Measurements from ENCODE around the gene TOR2A. TPM values are rescaled to one million over a fixed set of nuclear protein-coding genes. Genes with fewer than 3 reads are reported as not detected.
"Not testable (repeated sequence)": the region's sequence is repeated elsewhere in the genome, so short reads cannot be mapped to it uniquely, and the experiment has no call there.

The TOR2A gene
- total RNA-seq, 3 donors from 2014 or later (not counting 1 experiment from before 2014, with no cell fraction given): 20.9 to 27.8 (median 23.7) TPM

DNA sequence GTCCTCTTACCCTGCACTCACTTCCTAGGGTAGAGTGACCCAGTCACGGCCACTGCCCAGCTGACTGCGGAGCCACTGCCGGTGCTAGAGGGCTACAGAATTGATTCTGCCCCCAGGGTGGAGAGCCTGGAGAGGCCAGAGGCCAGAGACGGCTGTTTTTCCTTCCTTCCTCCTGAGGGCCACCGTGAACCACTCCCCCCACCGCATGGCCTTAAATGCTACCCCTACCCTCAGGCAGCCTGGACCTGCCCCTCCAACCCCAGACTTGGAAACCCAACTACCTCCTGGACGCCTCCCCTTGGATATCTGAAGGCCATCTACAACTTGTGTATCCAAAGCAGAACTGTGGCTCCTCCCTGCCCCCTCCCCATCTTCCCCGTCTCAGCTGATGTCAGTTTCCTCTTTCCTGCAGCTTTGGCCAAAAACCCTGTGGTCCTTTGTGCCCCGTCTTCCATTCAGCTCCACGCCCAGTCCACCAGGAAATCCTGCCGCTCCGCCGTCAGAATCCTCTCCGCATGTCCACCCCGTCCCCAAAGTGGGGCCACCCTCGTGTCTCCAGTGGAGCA lies 27.1 kb upstream of the TOR2A start:
- no peak for DNase-seq
- Histone ChIP-seq H3K4me1 (ENCODE audit: control insufficient read depth, insufficient read depth, low read length) (peaks cover 41% of the 10 kb centered on the region), H3K27me3 (ENCODE audit: control insufficient read depth, insufficient read depth, low read length) (no peaks in the 10 kb centered on the region), H3K9me3 (ENCODE audit: control insufficient read depth, insufficient read depth, low read length) (no peaks in the 10 kb centered on the region), H3K4me3 (ENCODE audit: low read length) (no peak overlapping the region), H3K27ac (ENCODE audit: low read length) (no peak overlapping the region), H3K36me3 (ENCODE audit: control insufficient read depth, insufficient read depth, low read length) (peaks cover 70% of the 10 kb centered on the region)
- Mint-ChIP-seq H3K27ac (peak overlapping the region; percentile 80 to 99), H3K27me3 (ENCODE audit: low read depth in 2 of 2) (no peaks in the 10 kb centered on the region), H3K36me3 (no peaks in the 10 kb centered on the region), H3K4me3 (no peak overlapping the region), H3K4me1 (peaks cover 50 to 57% of the 10 kb centered on the region in 2 donors), H3K9me3 (no peaks in the 10 kb centered on the region)
- TF ChIP-seq, protein P1, sequence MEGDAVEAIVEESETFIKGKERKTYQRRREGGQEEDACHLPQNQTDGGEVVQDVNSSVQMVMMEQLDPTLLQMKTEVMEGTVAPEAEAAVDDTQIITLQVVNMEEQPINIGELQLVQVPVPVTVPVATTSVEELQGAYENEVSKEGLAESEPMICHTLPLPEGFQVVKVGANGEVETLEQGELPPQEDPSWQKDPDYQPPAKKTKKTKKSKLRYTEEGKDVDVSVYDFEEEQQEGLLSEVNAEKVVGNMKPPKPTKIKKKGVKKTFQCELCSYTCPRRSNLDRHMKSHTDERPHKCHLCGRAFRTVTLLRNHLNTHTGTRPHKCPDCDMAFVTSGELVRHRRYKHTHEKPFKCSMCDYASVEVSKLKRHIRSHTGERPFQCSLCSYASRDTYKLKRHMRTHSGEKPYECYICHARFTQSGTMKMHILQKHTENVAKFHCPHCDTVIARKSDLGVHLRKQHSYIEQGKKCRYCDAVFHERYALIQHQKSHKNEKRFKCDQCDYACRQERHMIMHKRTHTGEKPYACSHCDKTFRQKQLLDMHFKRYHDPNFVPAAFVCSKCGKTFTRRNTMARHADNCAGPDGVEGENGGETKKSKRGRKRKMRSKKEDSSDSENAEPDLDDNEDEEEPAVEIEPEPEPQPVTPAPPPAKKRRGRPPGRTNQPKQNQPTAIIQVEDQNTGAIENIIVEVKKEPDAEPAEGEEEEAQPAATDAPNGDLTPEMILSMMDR (IDR thresholded peaks at IDR 0.05): no peak
- no peak for ATAC-seq
- intact Hi-C loops (cut with micrococcal nuclease): no loop called here
- WGBS (ENCODE audit: insufficient coverage): 71% methylated on average over 16 of the region's 16 CpGs

DNA sequence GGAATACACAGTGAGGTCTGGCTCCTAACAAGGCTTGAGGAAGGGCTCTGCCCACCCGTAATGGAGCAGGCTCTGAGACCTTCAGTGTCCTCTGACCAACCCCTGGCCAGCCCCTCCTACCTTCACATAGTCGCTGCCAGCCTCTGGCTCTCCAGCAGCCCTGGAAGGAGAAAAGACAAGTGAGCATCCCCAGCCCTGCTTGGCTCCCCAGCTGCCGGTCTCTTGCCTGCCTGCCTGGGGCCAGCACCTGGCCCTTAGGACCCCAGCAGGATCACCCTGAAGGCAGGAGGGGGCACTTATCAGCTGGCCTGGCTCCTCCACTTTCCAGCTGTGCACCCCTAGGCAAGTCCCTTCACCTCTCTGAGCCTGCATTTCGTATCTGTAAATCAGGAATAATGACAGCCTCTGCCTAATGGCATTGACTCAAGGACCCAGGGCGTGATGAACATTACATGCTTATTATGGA lies 26.4 kb upstream of the TOR2A start:
- H3K4me1 ChIP-seq (ENCODE audit: control insufficient read depth, insufficient read depth, low read length): peaks cover 34% of the 10 kb centered on the region
- H3K4me3 Mint-ChIP-seq: no peak overlapping the region
- DNase-seq (no peak), ATAC-seq (no peak)
- H3K36me3 Mint-ChIP-seq: no peaks in the 10 kb centered on the region
- no peak overlapping the region for H3K27ac ChIP-seq (ENCODE audit: low read length)
- 95% methylated on average over 5 of the region's 5 CpGs for WGBS (ENCODE audit: insufficient coverage)
- TF ChIP-seq, protein P1 (IDR thresholded peaks at IDR 0.05): no peak
- H3K4me1 Mint-ChIP-seq: peaks cover 43 to 51% of the 10 kb centered on the region in 2 donors
- no peaks in the 10 kb centered on the region for H3K27me3 ChIP-seq (ENCODE audit: control insufficient read depth, insufficient read depth, low read length)
- intact Hi-C loops (cut with micrococcal nuclease): no loop called here
- peak overlapping the region; percentile 80 to 99 for H3K27ac Mint-ChIP-seq
- H3K36me3 ChIP-seq (ENCODE audit: control insufficient read depth, insufficient read depth, low read length): peaks cover 67% of the 10 kb centered on the region
- no peak overlapping the region for H3K4me3 ChIP-seq (ENCODE audit: low read length)
- H3K27me3 Mint-ChIP-seq (ENCODE audit: low read depth in 2 of 2): no peaks in the 10 kb centered on the region
- no peaks in the 10 kb centered on the region for H3K9me3 Mint-ChIP-seq
- no peaks in the 10 kb centered on the region for H3K9me3 ChIP-seq (ENCODE audit: control insufficient read depth, insufficient read depth, low read length)

DNA sequence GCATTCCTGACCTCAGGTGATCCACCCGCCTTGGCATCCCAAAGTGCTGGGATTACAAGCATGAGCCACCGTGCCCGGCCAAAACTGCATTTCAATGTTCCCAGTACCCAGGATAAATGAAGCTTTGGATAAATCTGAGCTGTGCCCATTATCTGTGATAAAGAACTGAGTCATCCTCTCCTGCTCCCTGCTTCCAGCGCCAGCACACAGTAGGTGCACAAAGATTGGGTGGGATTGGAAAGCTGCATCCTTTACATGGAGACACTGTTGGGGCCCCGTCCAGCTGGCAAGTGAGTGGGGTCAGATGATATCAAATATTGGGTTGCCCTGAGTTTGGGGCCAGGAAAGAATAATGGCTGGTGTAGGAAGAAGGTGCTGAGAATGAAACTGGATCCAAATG lies 26.0 kb upstream of the TOR2A start:
- Histone ChIP-seq H3K4me1 (ENCODE audit: control insufficient read depth, insufficient read depth, low read length) (peaks cover 30% of the 10 kb centered on the region), H3K4me3 (ENCODE audit: low read length) (no peak overlapping the region), H3K27me3 (ENCODE audit: control insufficient read depth, insufficient read depth, low read length) (no peaks in the 10 kb centered on the region), H3K36me3 (ENCODE audit: control insufficient read depth, insufficient read depth, low read length) (peaks cover 63% of the 10 kb centered on the region), H3K27ac (ENCODE audit: low read length) (no peak overlapping the region), H3K9me3 (ENCODE audit: control insufficient read depth, insufficient read depth, low read length) (no peaks in the 10 kb centered on the region)
- ATAC-seq (no peak), DNase-seq (no peak)
- Mint-ChIP-seq H3K36me3 (no peaks in the 10 kb centered on the region), H3K27me3 (ENCODE audit: low read depth in 2 of 2) (no peaks in the 10 kb centered on the region), H3K27ac (peak overlapping the region in 1 of 2 donors; percentile 99), H3K4me1 (peaks cover 39 to 46% of the 10 kb centered on the region in 2 donors), H3K4me3 (no peak overlapping the region), H3K9me3 (no peaks in the 10 kb centered on the region)
- intact Hi-C loops (cut with micrococcal nuclease): no loop called here
- TF ChIP-seq, protein P1 (IDR thresholded peaks at IDR 0.05): no peak
- WGBS (ENCODE audit: insufficient coverage): over 99% methylated on average over 5 of the region's 5 CpGs

DNA sequence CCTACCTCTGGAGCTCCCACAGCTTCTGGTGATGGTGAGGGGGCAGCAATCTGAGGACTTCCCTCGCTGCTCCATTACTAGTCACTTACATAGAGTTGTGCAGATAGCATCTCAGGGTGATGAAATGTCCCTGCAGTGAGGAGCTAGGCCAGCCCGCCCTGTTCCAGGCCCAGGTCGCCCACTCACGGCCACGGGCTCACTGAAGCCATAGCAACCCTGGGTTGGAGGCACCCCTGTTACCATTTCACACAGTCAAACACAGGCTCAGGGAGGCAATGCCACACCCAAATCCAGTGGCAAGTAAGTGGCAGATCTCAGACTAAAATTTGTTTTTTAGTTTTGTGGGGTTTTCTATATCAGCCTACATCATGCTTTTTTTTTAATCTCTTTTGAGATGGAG lies 23.7 kb upstream of the TOR2A start:
- Histone ChIP-seq H3K9me3 (ENCODE audit: control insufficient read depth, insufficient read depth, low read length) (no peaks in the 10 kb centered on the region), H3K36me3 (ENCODE audit: control insufficient read depth, insufficient read depth, low read length) (peaks cover 60% of the 10 kb centered on the region), H3K27ac (ENCODE audit: low read length) (no peak overlapping the region), H3K4me3 (ENCODE audit: low read length) (no peak overlapping the region), H3K27me3 (ENCODE audit: control insufficient read depth, insufficient read depth, low read length) (no peaks in the 10 kb centered on the region), H3K4me1 (ENCODE audit: control insufficient read depth, insufficient read depth, low read length) (peaks cover 20% of the 10 kb centered on the region)
- Mint-ChIP-seq H3K27ac (peak overlapping the region; percentile 63 to 85), H3K4me1 (peaks cover 20 to 24% of the 10 kb centered on the region in 2 donors), H3K27me3 (ENCODE audit: low read depth in 2 of 2) (no peaks in the 10 kb centered on the region), H3K9me3 (no peaks in the 10 kb centered on the region), H3K36me3 (no peaks in the 10 kb centered on the region), H3K4me3 (no peak overlapping the region)
- ATAC-seq (no peak), DNase-seq (no peak)
- intact Hi-C loops (cut with micrococcal nuclease): no loop called here
- TF ChIP-seq, protein P1 (IDR thresholded peaks at IDR 0.05): no peak
- 89% methylated on average over 5 of the region's 5 CpGs for WGBS (ENCODE audit: insufficient coverage)

DNA sequence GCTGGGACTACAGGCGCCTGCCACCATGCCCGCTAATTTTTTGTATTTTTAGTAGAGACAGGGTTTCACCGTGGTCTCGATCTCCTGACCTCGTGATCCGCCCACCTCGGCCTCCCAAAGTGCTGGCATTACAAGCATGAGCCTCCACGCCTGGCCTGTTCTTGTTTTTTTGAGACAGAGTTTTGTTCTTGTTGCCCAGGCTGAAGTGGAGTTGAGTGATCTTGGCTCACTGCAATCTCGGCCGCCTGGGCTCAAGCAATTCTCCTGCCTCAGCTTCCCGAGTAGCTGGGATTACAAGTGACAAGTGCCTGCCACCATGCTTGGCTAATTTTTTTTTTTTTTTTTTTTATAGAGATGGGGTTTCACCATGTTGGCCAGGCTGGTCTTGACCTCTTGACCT lies 21.7 kb upstream of the TOR2A start:
- ATAC-seq; H3K9me3 Mint-ChIP-seq; H3K27me3 ChIP-seq (ENCODE audit: control insufficient read depth, insufficient read depth, low read length); H3K27ac Mint-ChIP-seq; H3K27me3 Mint-ChIP-seq (ENCODE audit: low read depth in 2 of 2); DNase-seq; H3K36me3 Mint-ChIP-seq; intact Hi-C loops (cut with micrococcal nuclease); H3K27ac ChIP-seq (ENCODE audit: low read length); H3K9me3 ChIP-seq (ENCODE audit: control insufficient read depth, insufficient read depth, low read length); H3K4me3 Mint-ChIP-seq; H3K4me1 ChIP-seq (ENCODE audit: control insufficient read depth, insufficient read depth, low read length); H3K4me3 ChIP-seq (ENCODE audit: low read length): not testable (repeated sequence)
- H3K4me1 Mint-ChIP-seq: peaks cover 0 to 19% of the 10 kb centered on the region in 2 donors
- peaks cover 53% of the 10 kb centered on the region for H3K36me3 ChIP-seq (ENCODE audit: control insufficient read depth, insufficient read depth, low read length)
- WGBS (ENCODE audit: insufficient coverage): 91% methylated on average over 11 of the region's 11 CpGs
